ENCODE data around the gene GLRX5.

GLRX5 gene

DNA sequence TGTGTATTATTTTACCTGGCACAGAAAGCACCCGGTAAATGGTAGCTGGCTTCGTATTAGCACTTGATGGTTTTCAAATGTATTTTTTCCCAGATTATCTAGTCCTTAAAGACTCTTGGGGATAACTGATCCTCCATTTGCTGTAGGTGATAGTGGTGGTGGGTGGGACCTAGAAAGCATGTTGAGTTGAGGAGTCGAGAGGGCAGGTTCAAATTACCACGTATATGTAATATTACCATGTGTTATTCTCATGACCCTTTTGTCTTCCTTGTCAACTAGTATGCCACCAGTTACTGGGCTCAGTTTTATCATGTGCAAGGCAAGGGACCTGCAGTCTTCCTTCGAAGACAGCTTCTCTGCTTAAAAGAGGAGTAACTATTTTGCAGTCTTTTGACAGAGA is 1.8 kb downstream of the GLRX5 start:
- no peak for DNase-seq

GRCh38 chr14:95537298-95538089 is 2.6 kb downstream of the GLRX5 start:
- DNase-seq, result no peak

DNA sequence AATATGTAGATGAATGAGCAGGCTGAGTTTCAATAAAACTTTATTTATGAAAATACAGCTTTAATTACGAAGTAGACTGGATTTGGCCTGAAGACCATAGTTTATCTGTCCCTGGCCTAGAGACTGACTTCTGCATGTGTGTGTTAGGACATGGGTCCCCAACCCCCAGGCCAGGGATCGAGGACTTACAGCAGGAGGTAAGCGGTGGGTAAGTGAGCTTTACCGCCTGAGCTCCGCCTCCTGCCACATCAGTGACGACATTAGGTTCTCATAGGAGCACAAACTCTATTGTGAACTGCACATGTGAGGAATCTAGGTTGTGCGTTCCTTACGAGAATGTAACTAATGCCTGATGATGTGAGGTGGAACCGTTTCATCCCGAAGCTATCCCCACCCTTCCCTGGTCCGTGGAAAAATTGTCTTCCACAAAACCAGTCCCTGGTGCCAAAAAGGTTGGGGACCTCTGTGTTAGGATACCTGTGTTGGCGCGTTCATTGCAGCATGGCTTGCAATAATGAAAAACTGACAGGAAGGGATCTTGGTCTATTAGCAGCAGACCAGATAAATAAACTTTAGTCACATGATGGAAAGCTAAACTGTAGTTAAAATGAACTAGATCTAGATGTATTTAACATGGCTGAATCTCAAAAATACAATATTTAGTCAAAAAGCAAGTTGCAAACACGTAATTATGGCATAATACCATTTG is 4.1 kb downstream of the GLRX5 start:
- DNase-seq, result no peak

DNA sequence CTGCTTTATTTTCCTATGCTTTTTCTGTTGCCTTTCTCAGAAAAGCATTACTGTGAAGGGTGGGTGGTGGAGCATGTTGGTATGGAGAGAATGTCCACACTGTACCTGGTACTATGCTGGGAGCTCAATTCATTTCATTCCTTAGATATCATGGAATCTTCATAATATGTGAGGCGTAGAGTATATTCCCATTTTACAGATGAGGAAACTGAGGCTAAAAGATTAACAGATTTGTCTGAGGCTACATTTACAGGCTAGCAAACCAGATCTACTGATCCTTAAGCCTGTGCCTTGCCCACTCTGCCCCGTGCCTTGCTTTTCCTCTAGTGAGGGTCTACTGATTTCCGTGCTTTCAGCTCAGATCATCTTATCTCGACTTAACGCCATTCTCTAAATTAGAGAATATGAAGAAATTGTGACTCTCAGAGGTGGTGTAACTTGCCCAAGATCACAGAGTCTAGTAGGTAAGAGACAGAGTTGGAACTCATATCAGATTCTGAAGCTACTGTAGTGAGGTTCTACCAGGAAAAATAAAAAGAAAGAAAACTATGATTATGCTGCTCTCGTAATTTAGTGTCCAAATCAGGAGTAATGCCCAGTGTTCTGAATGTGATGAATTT is 5.5 kb downstream of the GLRX5 start:
- no peak for DNase-seq

- no peak for DNase-seq
These were observed 6.5 kb downstream of the GLRX5 start for GRCh38 chr14:95541346-95541745.

- DNase-seq, result no peak
These were observed 7.4 kb downstream of the GLRX5 start for GRCh38 chr14:95541932-95542930.

DNA sequence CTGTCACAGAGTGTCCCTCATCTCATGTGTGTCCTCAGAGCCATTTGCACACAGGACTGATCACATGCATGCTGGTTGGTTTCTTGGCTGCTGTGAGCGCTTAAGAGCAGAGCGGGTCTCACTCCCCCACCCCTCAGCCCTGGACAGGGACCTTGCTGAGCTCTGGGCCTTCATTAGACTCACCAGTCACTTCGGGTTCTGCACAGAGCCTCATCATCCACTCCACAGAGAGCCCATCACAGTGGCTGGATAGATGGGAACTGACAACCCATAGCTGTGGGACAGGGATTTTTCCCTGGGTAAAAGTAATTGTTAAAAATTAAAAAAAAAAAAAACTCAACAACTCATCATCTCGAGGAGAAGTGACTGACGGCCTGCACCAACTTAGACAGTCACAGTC is 8.2 kb downstream of the GLRX5 start:
- DNase-seq, result no peak

GRCh38 chr14:95544588-95544987 is 9.7 kb downstream of the GLRX5 start:
- no peak for DNase-seq

DNA sequence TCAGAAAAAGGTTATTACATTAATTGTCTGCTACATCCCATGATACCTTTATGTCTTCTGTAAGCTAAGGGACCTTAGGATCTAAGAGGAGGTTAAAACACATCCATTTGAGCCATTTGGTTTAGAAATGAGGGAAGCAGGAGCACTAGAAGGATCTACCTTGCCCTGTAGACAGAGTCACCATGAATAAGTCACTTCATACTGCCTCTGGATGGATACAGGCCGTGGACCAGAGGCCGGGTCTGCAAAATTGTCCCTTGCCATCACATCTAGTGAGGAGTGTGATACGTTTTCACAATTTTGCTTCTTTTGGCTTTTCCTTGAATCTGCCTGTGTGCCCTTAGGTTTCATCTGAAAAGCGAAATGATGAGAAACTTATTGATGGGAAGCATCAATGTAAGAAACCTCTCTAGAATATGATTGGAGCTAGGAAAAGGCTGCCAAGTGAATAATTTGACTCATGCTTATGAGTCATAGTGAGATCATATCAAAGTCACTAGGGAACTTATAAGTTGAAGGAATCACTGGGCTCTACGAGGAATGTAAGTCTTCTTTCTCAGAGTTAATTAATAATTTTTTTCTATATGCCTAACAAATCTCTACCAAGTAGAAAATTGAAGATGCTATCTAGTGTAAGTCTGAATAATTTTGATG is 10.8 kb downstream of the GLRX5 start:
- DNase-seq, result no peak

DNA sequence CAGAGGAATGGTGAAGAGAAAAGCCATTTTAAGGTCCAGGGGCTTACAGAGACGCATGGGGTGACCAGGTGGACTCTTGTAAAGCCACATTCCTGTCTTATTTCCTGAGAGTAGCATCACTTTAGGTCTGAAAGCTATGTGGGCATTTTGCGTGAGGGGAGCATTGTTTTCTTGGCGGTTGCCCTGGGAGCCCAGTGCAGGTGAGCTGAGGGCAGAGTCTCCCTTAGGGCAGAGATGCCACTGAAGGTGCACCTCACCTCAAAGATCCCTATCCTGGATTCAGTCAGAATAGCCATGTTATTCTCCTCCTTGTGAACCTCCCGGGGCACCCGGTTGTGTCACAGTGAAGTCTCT is 12.4 kb downstream of the GLRX5 start:
- DNase-seq, result no peak

DNA sequence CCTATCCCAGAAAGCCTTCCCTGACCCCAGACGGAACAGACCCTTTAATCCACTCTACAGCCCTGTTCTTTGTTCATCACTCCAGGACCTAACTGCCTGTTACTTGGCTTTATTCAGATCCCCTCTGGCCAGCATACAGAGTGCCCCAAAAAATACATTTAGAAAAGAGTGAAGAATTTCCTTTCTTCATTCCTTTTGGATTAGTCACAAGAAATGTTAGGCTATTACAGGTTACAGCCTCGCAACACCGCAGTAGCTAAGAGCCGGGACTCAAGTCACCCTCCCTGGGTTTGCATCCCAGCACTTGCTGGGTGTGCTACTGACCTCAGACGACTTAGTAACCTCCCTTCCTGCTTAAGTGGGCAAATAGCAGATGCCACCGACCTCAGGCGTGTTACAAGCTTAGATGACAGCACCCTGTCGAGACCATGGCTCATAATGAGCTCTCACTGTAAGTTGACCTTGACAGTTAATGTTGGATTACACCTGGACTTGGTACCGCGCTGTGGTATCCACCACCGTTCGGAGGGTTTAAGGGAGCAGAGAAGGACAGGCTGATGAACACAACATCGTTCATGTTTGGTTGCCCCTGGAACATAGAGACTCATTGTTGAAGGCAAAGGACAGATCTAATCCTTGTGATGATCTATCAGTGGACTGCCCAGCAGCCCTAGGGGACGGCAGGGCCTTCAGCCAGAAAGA is 12.9 kb downstream of the GLRX5 start:
- DNase-seq, result no peak

- no peak for DNase-seq
These were observed 13.6 kb downstream of the GLRX5 start for GRCh38 chr14:95548328-95548929.

GRCh38 chr14:95549656-95550585 is 15.1 kb downstream of the GLRX5 start:
- DNase-seq, result no peak

DNA sequence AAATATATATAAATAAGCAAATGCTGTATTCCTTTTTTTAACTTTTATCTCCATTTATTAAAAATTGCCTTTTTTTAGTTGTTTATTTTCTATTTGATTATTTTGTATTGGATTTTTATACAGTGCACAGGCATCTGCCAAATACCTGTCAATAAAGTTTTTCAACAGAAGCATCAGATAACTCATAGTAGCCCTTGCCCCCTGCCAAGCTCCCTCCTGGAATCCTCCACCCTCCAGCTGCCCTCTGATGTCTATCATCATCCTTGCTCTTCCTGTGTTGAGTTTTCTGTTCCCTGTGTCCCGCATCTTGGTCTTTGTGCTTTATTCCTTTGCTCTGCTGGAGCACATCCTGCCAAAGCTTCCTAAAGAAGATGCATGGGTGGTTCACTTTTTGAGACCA is 16.6 kb downstream of the GLRX5 start:
- DNase-seq, result no peak

DNA sequence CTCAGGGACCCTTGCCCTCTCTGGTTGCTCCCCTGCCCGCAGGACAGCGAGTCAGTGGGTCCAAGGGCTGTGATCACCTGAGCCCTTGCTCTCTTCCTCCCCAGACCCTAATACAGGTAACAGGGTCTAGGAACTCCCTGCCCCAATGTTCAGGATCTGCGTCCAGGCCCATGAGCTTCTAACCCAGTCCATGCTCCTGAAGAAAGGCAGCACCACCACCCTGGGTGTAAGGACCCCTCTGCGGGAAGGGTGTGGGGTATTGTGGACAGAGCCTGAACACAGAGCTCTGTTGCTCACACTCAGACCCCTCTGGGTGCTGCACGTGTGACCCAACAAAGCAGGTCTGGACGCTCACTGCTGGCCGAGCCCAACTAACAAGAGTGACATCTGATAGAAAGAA is 18.3 kb downstream of the GLRX5 start:
- no peak for DNase-seq

GRCh38 chr14:95555053-95555452 is 20.2 kb downstream of the GLRX5 start:
- DNase-seq, result no peak

DNA sequence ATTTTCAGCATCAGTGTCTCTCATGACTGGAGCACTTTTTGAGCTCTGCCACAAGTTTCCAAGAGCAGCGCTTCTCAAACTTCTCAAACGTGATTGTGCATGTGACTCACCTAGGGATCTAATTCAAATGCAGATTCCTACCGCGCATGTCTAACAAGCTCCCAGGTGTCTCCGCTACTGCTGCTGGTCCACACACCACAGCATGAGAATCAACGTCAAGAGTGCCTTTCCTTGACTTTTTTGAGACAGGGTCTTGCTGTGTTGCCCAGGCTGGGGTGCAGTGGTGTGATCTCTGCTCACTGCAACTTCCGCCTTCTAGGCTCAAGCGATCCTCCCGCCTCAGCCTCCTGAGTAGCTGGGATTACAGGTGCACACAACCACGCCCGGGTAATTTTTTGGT is 22.4 kb downstream of the GLRX5 start:
- no peak for DNase-seq

DNA sequence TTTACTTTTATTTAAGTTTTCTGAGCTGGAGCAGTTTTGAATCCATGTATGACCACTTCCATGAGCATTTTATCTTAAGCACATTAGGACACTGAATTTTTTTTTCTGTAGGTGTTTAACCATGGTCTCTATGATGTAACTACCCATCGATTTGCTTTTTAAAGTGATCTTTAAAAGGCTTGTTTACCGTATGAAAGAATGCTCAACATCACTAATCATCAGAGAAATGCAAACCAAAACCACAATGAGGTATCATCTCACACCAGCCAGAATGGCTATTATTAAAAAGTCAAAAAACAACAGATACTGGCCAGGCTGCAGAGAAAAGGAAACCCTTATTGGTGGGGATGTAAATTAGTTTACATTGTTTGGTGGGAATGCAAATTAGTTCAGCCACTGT is 23.0 kb downstream of the GLRX5 start:
- no peak for DNase-seq

DNA sequence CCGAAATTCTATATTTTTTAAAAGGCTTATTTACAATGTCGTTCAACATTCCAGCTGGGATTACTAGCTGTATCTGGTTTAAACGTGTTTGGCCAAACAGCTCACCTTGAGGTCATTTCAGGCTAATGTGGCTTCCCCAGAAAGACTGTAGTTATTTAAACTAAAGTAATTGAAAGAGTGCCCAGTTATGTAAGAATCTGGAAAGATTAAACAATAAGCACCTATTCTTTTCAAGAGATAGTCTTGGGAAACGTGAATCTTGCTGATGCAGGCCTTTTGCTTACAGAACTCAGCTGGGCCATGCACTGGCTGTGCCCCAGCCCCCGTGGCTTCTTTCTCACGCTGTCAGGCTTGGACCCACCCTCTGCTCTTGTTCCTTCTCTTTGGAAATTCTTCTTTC is 24.4 kb downstream of the GLRX5 start:
- no peak for DNase-seq

DNA sequence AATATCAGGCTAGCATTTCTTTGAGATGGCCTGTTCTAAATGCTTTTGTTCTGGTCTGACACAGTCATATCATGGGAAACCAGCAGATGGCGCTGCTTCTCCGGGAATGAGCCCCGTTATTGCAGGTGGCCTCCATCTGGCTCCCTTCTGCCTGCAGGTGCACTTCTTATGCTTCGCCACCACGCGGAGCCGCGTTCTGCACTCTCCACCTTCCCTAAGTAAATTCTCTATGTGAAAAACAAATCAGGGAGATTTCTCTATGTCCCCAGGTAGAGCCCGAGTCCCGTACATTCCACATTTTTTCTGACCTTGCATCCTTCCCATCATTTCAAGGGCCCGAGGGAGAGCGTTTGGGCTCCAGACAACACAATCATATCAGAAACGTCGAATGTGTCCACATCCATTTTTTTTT is 26.2 kb downstream of the GLRX5 start:
- DNase-seq, result peak; percentile 83
